ENCODE measurements around the gene MOB3B. TPM values are rescaled to one million over a fixed set of nuclear protein-coding genes. Genes with fewer than 3 reads are reported as not detected.

The MOB3B gene
- total RNA-seq, 1 donor from 2014 or later: 14.8 TPM

DNA sequence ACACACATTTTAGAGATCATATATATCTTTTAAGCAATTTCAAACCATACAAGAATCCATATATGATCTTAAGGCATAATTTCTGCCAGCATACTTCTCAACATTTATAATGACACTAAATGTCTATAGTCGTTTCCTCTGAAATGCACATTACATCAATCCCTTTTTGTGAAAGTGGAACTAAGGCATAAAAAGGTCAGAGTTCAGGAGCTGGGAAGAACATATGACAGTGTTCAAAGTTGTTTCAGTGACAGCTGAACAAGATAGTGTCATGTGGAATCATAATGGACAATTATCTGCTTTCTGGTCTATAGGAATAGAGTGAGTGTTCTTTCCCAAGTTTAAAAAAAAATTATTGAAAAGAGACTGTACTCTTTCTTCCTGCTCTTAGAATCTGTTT is 2.4 kb upstream of the MOB3B start:
- no peak for DNase-seq (ENCODE audit: low spot score in 2 of 2, unreplicated experiment in 2 of 2)
- H3K9me3 Mint-ChIP-seq: no peaks in the 10 kb centered on the region
- no peaks in the 10 kb centered on the region for H3K36me3 Mint-ChIP-seq
- TF ChIP-seq, protein P1, sequence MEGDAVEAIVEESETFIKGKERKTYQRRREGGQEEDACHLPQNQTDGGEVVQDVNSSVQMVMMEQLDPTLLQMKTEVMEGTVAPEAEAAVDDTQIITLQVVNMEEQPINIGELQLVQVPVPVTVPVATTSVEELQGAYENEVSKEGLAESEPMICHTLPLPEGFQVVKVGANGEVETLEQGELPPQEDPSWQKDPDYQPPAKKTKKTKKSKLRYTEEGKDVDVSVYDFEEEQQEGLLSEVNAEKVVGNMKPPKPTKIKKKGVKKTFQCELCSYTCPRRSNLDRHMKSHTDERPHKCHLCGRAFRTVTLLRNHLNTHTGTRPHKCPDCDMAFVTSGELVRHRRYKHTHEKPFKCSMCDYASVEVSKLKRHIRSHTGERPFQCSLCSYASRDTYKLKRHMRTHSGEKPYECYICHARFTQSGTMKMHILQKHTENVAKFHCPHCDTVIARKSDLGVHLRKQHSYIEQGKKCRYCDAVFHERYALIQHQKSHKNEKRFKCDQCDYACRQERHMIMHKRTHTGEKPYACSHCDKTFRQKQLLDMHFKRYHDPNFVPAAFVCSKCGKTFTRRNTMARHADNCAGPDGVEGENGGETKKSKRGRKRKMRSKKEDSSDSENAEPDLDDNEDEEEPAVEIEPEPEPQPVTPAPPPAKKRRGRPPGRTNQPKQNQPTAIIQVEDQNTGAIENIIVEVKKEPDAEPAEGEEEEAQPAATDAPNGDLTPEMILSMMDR (IDR thresholded peaks at IDR 0.05; ENCODE audit: unreplicated experiment): no peak
- no peak overlapping the region for H3K27ac Mint-ChIP-seq
- peaks cover 50% of the 10 kb centered on the region for H3K4me1 Mint-ChIP-seq
- no peak overlapping the region for H3K4me3 Mint-ChIP-seq
- H3K27me3 Mint-ChIP-seq (ENCODE audit: low read depth): no peaks in the 10 kb centered on the region

DNA sequence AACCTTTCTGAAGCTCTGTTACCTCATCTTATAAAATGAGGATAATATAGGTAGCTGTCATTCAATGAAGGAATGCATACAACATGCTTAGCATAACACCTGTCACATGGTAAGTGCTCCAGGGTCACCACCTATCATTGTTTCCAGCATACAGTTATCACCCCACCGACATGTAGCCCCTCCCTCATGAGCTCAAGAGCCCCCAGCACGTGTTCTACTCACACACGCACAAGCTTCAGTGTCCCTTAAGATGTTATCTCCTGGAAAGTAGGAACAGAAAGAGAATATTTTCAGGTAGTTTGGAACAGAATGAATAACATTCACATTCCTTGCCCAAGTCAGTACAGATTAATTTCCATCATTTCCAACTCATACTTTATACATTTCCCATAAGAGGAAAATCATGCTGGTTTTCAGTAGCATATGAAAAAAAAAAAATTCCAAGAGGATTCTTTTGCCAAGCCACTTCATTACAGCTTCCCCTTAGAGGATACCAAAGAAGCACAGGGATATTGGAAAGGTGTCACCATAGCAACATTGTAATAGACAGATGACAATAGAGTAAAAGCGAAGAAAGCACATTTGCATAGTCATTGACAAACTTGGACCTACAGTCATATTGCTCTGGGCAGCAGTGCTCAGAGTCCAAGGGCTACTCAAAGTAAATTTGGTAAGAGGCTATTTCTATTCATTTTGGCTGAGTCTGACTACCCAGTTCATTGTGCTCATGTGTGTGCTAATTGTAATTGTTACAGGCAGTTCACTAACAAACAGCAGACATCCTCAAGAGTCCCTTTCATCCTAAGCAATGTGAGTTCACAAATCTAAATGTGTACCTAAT is 1.5 kb upstream of the MOB3B start:
- Mint-ChIP-seq H3K4me3 (no peak overlapping the region), H3K36me3 (no peaks in the 10 kb centered on the region), H3K27ac (no peak overlapping the region), H3K4me1 (peaks cover 51% of the 10 kb centered on the region), H3K9me3 (no peaks in the 10 kb centered on the region), H3K27me3 (ENCODE audit: low read depth) (no peaks in the 10 kb centered on the region)
- TF ChIP-seq, protein P1 (IDR thresholded peaks at IDR 0.05; ENCODE audit: unreplicated experiment): no peak
- DNase-seq (ENCODE audit: low spot score in 2 of 2, unreplicated experiment in 2 of 2): no peak

DNA sequence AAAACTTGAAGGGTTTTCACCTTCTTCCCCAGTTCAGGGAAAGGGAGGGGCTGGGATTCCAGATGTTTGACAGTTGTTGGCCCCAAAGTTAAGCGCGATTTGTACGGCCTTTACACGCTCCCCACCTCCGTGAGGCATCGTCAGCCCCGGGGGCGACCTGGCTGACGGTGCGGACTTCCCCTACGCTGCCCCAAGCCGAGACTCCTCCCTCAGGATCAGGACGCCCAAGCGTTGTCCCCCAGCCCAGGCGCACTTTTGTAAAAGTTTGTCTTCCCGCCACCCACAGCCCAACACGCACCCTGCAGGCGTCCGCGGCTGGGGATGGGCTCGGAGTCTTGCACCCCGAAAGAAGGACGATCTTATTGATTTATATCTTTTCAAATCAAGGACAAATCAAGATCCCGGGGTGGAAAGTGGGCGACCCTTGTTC is 713 bp downstream of the MOB3B start:
- Mint-ChIP-seq H3K4me1 (peaks cover 46% of the 10 kb centered on the region), H3K27me3 (ENCODE audit: low read depth) (no peaks in the 10 kb centered on the region), H3K4me3 (peak overlapping the region; percentile 94), H3K36me3 (peaks cover 5% of the 10 kb centered on the region), H3K27ac (peak overlapping the region; percentile 97), H3K9me3 (no peaks in the 10 kb centered on the region)
- TF ChIP-seq, protein P1 (IDR thresholded peaks at IDR 0.05; ENCODE audit: unreplicated experiment): no peak
- peak; percentile 24 to 63 for DNase-seq (ENCODE audit: low spot score in 2 of 2, unreplicated experiment in 2 of 2)

DNA sequence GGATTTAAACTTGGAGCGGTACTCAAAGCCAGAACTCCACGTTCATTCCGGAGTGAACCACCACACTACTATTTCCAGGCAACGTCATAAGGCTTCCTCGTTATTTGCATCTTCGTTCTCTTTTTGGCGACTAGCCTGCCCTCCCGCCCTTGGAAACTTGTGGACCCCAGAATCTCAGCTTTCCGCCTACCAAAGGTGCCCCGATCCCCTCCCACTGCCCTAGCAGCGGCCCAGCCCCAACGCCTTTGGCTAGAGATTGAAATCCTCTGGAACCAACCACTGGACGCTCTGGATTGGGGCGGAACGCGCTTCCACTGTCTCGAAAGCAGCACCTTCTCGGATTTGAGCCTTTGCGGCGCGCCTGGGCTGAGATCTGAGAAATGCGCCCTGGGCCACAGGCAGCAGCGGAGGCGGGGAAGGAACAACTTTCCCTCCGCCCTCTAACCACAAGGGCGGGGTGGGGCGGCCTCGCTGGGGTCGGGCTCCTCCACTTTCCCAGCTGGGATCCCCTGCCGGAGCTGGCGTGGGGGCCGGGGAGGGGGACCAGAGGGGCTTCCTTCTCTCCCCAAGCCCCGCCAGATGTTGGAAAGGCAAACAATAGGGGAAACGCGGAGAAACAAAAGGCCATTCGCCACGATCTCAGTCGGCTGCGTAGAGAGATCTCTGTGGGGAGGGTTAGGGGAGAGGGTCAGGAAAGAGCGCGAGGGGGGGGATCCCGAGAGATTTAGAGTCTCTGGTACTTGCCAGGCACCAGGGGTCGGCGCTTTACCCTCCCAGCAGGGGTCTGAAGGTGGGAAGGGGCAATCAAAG is 1.3 kb downstream of the MOB3B start:
- Mint-ChIP-seq H3K27me3 (ENCODE audit: low read depth) (no peaks in the 10 kb centered on the region), H3K36me3 (peaks cover 5% of the 10 kb centered on the region), H3K4me1 (peaks cover 41% of the 10 kb centered on the region), H3K4me3 (peak overlapping the region; percentile 94), H3K27ac (peak overlapping the region; percentile 97), H3K9me3 (no peaks in the 10 kb centered on the region)
- TF ChIP-seq, protein P1 (IDR thresholded peaks at IDR 0.05; ENCODE audit: unreplicated experiment): no peak
- DNase-seq (ENCODE audit: low spot score in 2 of 2, unreplicated experiment in 2 of 2): peak; percentile 45 to 79

DNA sequence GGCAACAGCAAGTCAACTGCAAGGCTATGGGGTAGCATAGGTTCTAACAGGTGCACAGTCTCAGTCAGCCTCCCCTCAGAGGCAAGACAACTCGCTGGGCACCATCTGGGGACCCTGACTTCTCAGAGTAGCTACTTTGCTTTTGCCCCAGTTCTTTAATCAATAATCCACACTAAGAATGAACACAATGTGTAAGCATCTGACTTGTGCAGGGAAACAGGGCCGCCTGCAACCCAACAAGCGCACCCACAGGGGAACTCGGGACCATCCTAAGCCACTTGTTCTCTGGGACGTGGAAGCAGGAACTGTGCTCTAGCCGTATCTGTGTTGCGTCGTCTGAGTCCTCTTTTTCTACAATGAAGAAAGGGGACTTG is 1.9 kb downstream of the MOB3B start:
- Mint-ChIP-seq H3K36me3 (peaks cover 5% of the 10 kb centered on the region), H3K27me3 (ENCODE audit: low read depth) (no peaks in the 10 kb centered on the region), H3K27ac (peak overlapping the region; percentile 97)

More for the DNA sequence above, 1.9 kb downstream of the MOB3B start:
- peak overlapping the region; percentile 94 for H3K4me3 Mint-ChIP-seq
- peaks cover 36% of the 10 kb centered on the region for H3K4me1 Mint-ChIP-seq
- TF ChIP-seq, protein P1 (IDR thresholded peaks at IDR 0.05; ENCODE audit: unreplicated experiment): no peak
- no peak for DNase-seq (ENCODE audit: low spot score in 2 of 2, unreplicated experiment in 2 of 2)
- H3K9me3 Mint-ChIP-seq: no peaks in the 10 kb centered on the region

Data from mesothelial cell of epicardium (in vitro differentiated cells).